Measurements from ENCODE around the gene PATZ1.

The PATZ1 gene

DNA sequence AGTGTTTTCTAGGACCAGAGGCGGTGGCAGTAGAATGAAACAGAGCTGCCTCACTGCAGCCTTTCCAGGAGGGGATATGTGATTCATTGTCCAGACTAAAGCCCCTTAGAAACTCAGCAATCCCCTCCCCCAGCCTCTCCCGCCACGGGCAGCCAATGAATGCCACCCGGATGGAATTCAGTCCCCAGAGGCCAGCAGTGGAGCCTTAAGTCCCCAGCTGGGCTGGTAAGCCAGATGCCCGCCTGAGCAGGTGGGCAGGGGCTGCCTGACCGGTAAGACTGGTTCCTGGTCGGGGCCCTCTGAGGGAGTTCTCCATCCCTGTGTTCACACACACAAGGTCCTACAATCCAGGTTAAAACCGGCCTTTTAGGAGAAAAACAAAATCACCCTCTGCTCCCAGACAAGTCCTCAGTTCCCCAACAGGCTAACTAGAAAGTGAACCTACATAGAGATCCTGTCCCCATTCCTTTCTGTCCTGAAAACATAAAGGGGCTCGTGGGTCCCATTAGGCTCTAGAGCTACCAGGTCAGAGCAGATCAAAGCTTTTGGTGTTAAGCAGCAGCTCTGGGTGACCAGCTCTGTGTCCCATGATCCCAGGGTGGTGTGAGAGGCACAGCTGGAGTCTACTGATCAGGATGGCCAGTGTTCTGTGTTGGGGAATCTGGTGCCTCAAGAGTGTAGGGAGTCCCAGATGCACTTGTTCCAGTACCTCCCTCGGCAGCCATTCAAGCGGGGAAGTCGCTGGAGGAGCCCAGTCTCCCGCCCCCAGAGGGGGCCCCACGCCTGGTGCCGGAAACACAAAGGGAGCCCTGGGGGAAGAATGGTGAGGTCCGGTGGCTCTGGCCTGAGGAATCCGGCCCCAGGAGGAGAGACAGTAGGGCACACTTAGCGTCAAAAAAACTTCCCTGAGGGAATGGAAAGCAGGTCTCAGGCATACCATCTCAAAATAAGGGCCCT, 2.6 kb downstream of the PATZ1 start:
- no peak overlapping the region for H3K4me3 ChIP-seq (ENCODE audit: control insufficient read depth, low read depth, low read length)
- TF ChIP-seq, protein P1, sequence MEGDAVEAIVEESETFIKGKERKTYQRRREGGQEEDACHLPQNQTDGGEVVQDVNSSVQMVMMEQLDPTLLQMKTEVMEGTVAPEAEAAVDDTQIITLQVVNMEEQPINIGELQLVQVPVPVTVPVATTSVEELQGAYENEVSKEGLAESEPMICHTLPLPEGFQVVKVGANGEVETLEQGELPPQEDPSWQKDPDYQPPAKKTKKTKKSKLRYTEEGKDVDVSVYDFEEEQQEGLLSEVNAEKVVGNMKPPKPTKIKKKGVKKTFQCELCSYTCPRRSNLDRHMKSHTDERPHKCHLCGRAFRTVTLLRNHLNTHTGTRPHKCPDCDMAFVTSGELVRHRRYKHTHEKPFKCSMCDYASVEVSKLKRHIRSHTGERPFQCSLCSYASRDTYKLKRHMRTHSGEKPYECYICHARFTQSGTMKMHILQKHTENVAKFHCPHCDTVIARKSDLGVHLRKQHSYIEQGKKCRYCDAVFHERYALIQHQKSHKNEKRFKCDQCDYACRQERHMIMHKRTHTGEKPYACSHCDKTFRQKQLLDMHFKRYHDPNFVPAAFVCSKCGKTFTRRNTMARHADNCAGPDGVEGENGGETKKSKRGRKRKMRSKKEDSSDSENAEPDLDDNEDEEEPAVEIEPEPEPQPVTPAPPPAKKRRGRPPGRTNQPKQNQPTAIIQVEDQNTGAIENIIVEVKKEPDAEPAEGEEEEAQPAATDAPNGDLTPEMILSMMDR (IDR thresholded peaks at IDR 0.05; ENCODE audit: control insufficient read depth, insufficient read depth, low read depth, low read length, missing control alignments) = no peak

DNA sequence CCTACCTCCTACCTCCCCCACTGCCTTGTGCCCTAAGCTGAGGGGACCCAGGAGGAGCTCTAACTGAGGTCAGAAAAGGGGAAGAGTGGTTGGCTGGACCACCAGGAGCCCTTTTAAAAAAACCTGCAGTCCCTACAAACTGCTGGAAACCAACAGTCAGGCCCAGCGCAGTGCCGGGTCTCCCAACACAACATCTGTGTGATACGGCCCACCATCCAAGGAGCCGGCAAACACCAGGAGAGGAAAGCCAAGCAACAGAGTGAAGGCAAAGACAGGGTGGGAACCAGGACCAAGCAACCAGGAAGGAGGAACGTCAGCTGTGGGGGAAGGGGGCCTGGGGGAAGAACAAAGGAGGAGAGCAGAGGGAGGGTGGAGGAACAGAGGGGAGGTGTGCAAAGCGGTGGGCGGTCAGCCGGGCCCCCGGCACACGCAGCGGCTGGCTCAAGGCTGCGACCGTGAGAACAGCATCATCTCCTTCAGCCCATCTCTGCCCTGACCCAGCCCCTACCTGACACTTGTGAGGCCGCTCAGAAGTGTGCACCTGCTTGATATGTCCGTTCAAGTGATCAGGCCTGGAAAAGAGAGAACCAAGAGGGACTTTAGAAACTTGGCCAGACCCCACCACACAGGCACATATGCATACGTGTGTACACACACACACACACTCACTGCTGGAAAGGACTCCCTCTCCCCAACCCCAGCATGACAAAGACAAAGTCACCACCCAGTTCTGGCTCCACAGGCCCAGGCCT, 3.6 kb downstream of the PATZ1 start:
- TF ChIP-seq, protein P1 (IDR thresholded peaks at IDR 0.05; ENCODE audit: control insufficient read depth, insufficient read depth, low read depth, low read length, missing control alignments) = no peak
- DNase-seq (ENCODE audit: low read depth) = no peak
- H3K4me3 ChIP-seq (ENCODE audit: control insufficient read depth, low read depth, low read length) = no peak overlapping the region

More for the DNA sequence above, 2.6 kb downstream of the PATZ1 start:
- no peak for DNase-seq (ENCODE audit: low read depth)

DNA sequence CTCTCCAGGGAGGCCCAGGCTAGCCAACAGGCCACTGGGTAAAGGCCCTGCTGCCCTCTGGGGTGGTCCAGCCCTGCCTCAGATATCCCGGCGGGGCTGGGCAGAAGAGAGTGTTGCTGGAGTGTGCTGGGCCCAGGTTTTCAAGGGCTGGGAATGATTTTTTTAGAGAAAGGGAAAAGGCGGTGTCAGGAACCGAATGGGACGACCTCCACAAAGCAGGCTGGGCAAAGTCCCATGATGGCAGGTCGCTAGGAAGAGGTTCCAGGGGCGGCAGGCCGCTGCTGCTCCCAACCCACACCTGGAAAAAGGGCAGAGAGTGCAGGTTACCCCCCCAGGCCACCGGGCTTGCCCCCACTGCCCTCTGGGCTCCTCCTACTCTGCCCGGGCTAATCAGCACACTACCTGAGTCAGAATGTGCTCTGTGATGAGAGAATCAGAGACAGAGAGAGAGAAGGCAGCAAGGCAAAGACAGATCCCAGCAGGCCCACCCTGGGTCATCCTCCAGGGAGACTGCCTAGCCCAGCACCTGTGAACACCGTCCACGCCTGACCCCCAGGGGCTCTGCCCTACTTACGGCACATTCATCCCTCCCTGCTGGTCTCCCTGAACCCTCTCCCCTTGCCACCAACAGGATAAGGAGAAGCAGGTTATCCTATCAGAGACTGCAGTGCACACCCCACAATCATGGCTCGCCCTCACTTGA, 4.6 kb downstream of the PATZ1 start:
- H3K4me3 ChIP-seq (ENCODE audit: control insufficient read depth, low read depth, low read length) = no peak overlapping the region
- DNase-seq (ENCODE audit: low read depth) = no peak
- TF ChIP-seq, protein P1 (IDR thresholded peaks at IDR 0.05; ENCODE audit: control insufficient read depth, insufficient read depth, low read depth, low read length, missing control alignments) = no peak

DNA sequence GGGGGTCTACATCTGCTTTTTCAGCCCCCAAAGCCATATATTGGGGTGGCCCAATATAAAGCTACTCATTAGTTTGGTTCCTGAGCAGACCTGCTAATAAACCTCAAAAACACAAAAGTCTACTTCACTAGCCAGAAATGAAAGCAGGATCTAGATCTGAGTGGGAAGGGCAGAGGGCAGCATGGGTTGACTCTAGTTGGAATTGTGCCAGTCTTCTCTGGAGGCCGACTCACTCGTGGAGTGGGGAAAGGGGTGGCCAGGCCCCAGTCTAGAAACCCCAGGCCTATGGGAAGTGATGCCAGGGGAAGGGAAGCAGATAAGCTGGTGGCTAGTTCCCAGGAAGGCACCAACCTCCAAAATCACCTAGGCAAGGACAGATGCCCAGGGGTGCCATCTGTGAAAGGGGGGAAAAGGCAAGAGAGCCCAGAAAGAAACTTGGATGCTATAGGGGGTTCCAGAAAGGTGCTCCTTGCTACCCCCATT, 5.3 kb downstream of the PATZ1 start:
- DNase-seq (ENCODE audit: low read depth) = no peak
- no peak overlapping the region for H3K4me3 ChIP-seq (ENCODE audit: control insufficient read depth, low read depth, low read length)
- TF ChIP-seq, protein P1 (IDR thresholded peaks at IDR 0.05; ENCODE audit: control insufficient read depth, insufficient read depth, low read depth, low read length, missing control alignments) = no peak

DNA sequence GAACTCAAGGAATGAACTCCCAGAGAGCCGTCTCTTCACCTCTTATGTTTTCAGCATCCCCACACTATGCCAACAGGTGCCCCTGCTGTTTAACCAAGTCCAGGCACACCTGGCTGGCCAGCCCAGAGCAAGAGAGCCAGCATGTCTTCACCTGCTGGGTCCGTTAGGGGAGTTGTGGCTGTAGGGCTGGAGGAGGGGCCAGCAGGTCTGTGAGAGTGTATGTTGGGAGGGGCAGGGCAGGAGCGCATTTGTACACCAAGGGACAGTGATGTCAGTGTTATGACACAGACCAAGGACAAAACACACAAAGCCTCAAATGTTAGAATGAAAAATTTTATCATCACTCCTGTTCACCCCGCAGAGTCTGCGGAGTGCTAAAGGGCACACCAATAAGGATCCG, 5.8 kb downstream of the PATZ1 start:
- TF ChIP-seq, protein P1 (IDR thresholded peaks at IDR 0.05; ENCODE audit: control insufficient read depth, insufficient read depth, low read depth, low read length, missing control alignments) = no peak
- DNase-seq (ENCODE audit: low read depth) = no peak
- no peak overlapping the region for H3K4me3 ChIP-seq (ENCODE audit: control insufficient read depth, low read depth, low read length)
